CD4-positive, alpha-beta T cell (primary cell): ENCODE measurements around the gene PLAAT1. TPM values are rescaled to one million over a fixed set of nuclear protein-coding genes. Genes with fewer than 3 reads are reported as not detected.

Experiments
- ATAC-seq: fragments of 200-7000 bp; cut with Tn5 transposase; one replicate; pipeline ENCODE4 v1.10.0; 2022; ENCODE audit warnings: mild to moderate bottlenecking; ENCODE audit not compliant: poor library complexity
- CTCF ChIA-PET: fragments of 350-600 bp; sonication (Branson Sonifier 250); formaldehyde crosslinking; loops from one replicate; lab custom pipeline; 2021; ENCODE audit warnings: antibody characterized with exemption, inconsistent platforms; lab: Charles Lee
- POLR2A ChIA-PET: fragments of 350-600 bp; sonication (Branson Sonifier 250); formaldehyde crosslinking; loops from one replicate; lab custom pipeline; 2021; ENCODE audit warnings: antibody characterized with exemption, inconsistent platforms; lab: Charles Lee
- DNase-seq, 14 experiments: peaks; one replicate each; pipeline ENCODE4 v3.0.0-alpha.2; 2013 to 2020; ENCODE audit warnings: mixed read lengths in 2 of 14
- H3K27ac ChIP-seq, 2 donors: one replicate each; pipeline versions ENCODE4 v1.5.1 to v1.7.0; 2013; ENCODE audit warnings: low read length in 2 of 2, low read depth in 1 of 2, mild to moderate bottlenecking in 1 of 2
- H3K27me3 ChIP-seq, 2 experiments: 1 replicate in 1 of 2; 2 replicates in 1 of 2; pipeline versions ENCODE4 v1.6.1 to v1.7.0; 2013; ENCODE audit warnings: low read length in 2 of 2, control low read depth in 1 of 2, mild to moderate bottlenecking in 1 of 2, moderate library complexity in 1 of 2; ENCODE audit not compliant: insufficient read depth in 2 of 2, control insufficient read depth in 1 of 2
- H3K36me3 ChIP-seq: one replicate; pipeline ENCODE4 v1.6.1; 2013; ENCODE audit warnings: low read length, control low read depth; ENCODE audit not compliant: insufficient read depth
- H3K4me1 ChIP-seq: one replicate; pipeline ENCODE4 v1.6.1; 2013; ENCODE audit warnings: low read length, control low read depth; ENCODE audit not compliant: insufficient read depth
- H3K4me3 ChIP-seq: one replicate; pipeline ENCODE4 v1.5.1; 2013; ENCODE audit warnings: mild to moderate bottlenecking, low read length, moderate library complexity
- H3K9me3 ChIP-seq, 2 experiments: 1 replicate in 1 of 2; 2 replicates in 1 of 2; pipeline versions ENCODE4 v1.6.1 to v1.7.0; 2013; ENCODE audit warnings: low read length in 2 of 2, mild to moderate bottlenecking in 2 of 2, control low read depth in 1 of 2, moderate library complexity in 1 of 2; ENCODE audit not compliant: control insufficient read depth in 1 of 2, insufficient read depth in 1 of 2
- H3K27ac Mint-ChIP-seq: one replicate; pipeline ENCODE4 v1.8.0; 2020; ENCODE audit warnings: mixed read lengths
- H3K27me3 Mint-ChIP-seq: one replicate; pipeline ENCODE4 v1.8.0; 2021; ENCODE audit warnings: mixed read lengths
- H3K36me3 Mint-ChIP-seq: one replicate; pipeline ENCODE4 v1.8.0; 2021; ENCODE audit warnings: low read depth, mixed read lengths
- H3K4me1 Mint-ChIP-seq: one replicate; pipeline ENCODE4 v1.8.0; 2021; ENCODE audit warnings: low read depth, mixed read lengths
- H3K4me3 Mint-ChIP-seq: one replicate; pipeline ENCODE4 v1.8.0; 2020; ENCODE audit warnings: mild to moderate bottlenecking, mixed read lengths
- H3K9me3 Mint-ChIP-seq: one replicate; pipeline ENCODE4 v1.8.0; 2020; ENCODE audit warnings: mixed read lengths
- CTCF ChIP-seq: fragments of 200-600 bp; IDR thresholded peaks from one replicate; pipeline ENCODE4 v1.8.0; 2022; ENCODE audit warnings: antibody characterized with exemption, mild to moderate bottlenecking
- intact Hi-C, 2 experiments: fragments of 100-400 bp; cut with DNase I in 1 of 2; cut with micrococcal nuclease in 1 of 2; formaldehyde crosslinking; loops; one replicate each; pipeline versions ENCODE4 v1.15.1 to v1.9.0; 2023 to 2025; cut with DNase I, micrococcal nuclease
- total RNA-seq, 174 experiments: library from RNA in 2 of 174; stranded (reverse) in 2 of 174; gene quantifications; one replicate each; pipeline ENCODE4 v1.2.3 and lab custom pipeline; 2021 to 2026

PLAAT1 gene
- total RNA-seq, 2 experiments from 2014 or later, result not detected

GRCh38 chr3:193207290-193208273 lies 33.4 kb upstream of the PLAAT1 start:
- intact Hi-C loops, result no loop called here
- no peak overlapping the region for H3K27ac Mint-ChIP-seq
- CTCF ChIA-PET, result no interaction called here
- DNase-seq (no peak), ATAC-seq (no peak)
- no peaks in the 10 kb centered on the region for H3K36me3 Mint-ChIP-seq
- no peaks in the 10 kb centered on the region for H3K36me3 ChIP-seq
- no peak overlapping the region for H3K4me3 ChIP-seq
- POLR2A ChIA-PET, result no interaction called here
- H3K27me3 Mint-ChIP-seq, result peaks cover 21% of the 10 kb centered on the region
- no peak for TF ChIP-seq CTCF
- no peaks in the 10 kb centered on the region for H3K9me3 Mint-ChIP-seq
- no peak overlapping the region for H3K4me3 Mint-ChIP-seq
- no peak overlapping the region for H3K27ac ChIP-seq
- no peaks in the 10 kb centered on the region for H3K4me1 ChIP-seq
- no peaks in the 10 kb centered on the region for H3K9me3 ChIP-seq
- no peaks in the 10 kb centered on the region for H3K27me3 ChIP-seq
- no peaks in the 10 kb centered on the region for H3K4me1 Mint-ChIP-seq

- Histone ChIP-seq H3K27me3 (no peaks in the 10 kb centered on the region), H3K4me3 (no peak overlapping the region), H3K27ac (no peak overlapping the region), H3K9me3 (no peaks in the 10 kb centered on the region), H3K4me1 (no peaks in the 10 kb centered on the region), H3K36me3 (no peaks in the 10 kb centered on the region)
- Mint-ChIP-seq H3K27me3 (peaks cover 23% of the 10 kb centered on the region), H3K36me3 (no peaks in the 10 kb centered on the region), H3K9me3 (peaks cover 2% of the 10 kb centered on the region), H3K4me3 (no peak overlapping the region), H3K27ac (no peak overlapping the region), H3K4me1 (no peaks in the 10 kb centered on the region)
- ChIA-PET POLR2A (no interaction called here), CTCF (no interaction called here)
- DNase-seq (no peak), ATAC-seq (no peak)
- intact Hi-C loops, result no loop called here
- no peak for TF ChIP-seq CTCF
Observed at GRCh38 chr3:193210618-193211017, 30.4 kb upstream of the PLAAT1 start.

- no peaks in the 10 kb centered on the region for H3K9me3 ChIP-seq
- ATAC-seq (no peak), DNase-seq (no peak)
- Mint-ChIP-seq H3K27ac (no peak overlapping the region), H3K36me3 (no peaks in the 10 kb centered on the region), H3K4me3 (no peak overlapping the region), H3K4me1 (no peaks in the 10 kb centered on the region), H3K27me3 (peaks cover 23% of the 10 kb centered on the region), H3K9me3 (peaks cover 2% of the 10 kb centered on the region)
- CTCF ChIA-PET, result no interaction called here
- H3K4me3 ChIP-seq, result no peak overlapping the region
- TF ChIP-seq CTCF, result no peak
- H3K4me1 ChIP-seq, result no peaks in the 10 kb centered on the region
- intact Hi-C loops, result no loop called here
- POLR2A ChIA-PET, result no interaction called here
- H3K27ac ChIP-seq, result no peak overlapping the region
- H3K27me3 ChIP-seq, result no peaks in the 10 kb centered on the region
- H3K36me3 ChIP-seq, result no peaks in the 10 kb centered on the region
Observed at GRCh38 chr3:193211173-193211572, 29.8 kb upstream of the PLAAT1 start.
